ENCODE measurements around the gene PHF23. TPM values are rescaled to one million over a fixed set of nuclear protein-coding genes. Genes with fewer than 3 reads are reported as not detected.

Gene PHF23
- total RNA-seq, 1 experiment from 2014 or later = 45.8 TPM

GRCh38 chr17:7207120-7208001 is 31.9 kb downstream of the PHF23 start:
- peak overlapping the region; percentile 29; the same call in 1 of the 2 replicates for H3K27ac Mint-ChIP-seq
- ChIA-PET POLR2A (interaction anchor here (0.6 to 1.4 kb wide), 4 partner anchors 13 to 280 kb away, joined by 3 to 8 read pairs (median 4); partner anchors contain the start of genes ACADVL and DLG4), CTCF (interaction anchor here (0.7 to 3.1 kb wide), 10 partner anchors 11 to 161 kb away, joined by 3 to 24 read pairs (median 5); partner anchors contain the start of genes ACADVL and DLG4)
- peaks cover 11% of the 10 kb centered on the region for H3K36me3 Mint-ChIP-seq
- DNase-seq (ENCODE audit: low spot score) (no peak), ATAC-seq (no peak)
- no peaks in the 10 kb centered on the region for H3K9me3 Mint-ChIP-seq
- no peaks in the 10 kb centered on the region for H3K27me3 Mint-ChIP-seq (ENCODE audit: low read depth)
- peaks cover 55% of the 10 kb centered on the region for H3K4me1 Mint-ChIP-seq
- TF ChIP-seq ATF1 (CRISPR knock-in tag; IDR thresholded peaks at IDR 0.05) (no peak), ZNF423 (CRISPR knock-in tag; IDR thresholded peaks at IDR 0.05) (no peak), NFYB (CRISPR knock-in tag; conservative IDR thresholded peaks at IDR 0.05; ENCODE audit: low read depth) (no peak), MLX (CRISPR knock-in tag; IDR thresholded peaks at IDR 0.05) (no peak), ZBTB21 (CRISPR knock-in tag; IDR thresholded peaks at IDR 0.05; ENCODE audit: borderline replicate concordance) (no peak), HMGA2 (CRISPR knock-in tag; IDR thresholded peaks at IDR 0.05) (no peak), HMGXB4 (CRISPR knock-in tag; IDR thresholded peaks at IDR 0.05) (no peak), SP1 (CRISPR knock-in tag; conservative IDR thresholded peaks at IDR 0.05) (no peak), ZNF416 (CRISPR knock-in tag; IDR thresholded peaks at IDR 0.05) (no peak), ZNF219 (CRISPR knock-in tag; IDR thresholded peaks at IDR 0.05; ENCODE audit: borderline replicate concordance) (no peak), NFATC4 (CRISPR knock-in tag; IDR thresholded peaks at IDR 0.05) (no peak), ETV6 (CRISPR knock-in tag; IDR thresholded peaks at IDR 0.05) (no peak), JUN (CRISPR knock-in tag; IDR thresholded peaks at IDR 0.05) (no peak), NR3C1 (CRISPR knock-in tag; conservative IDR thresholded peaks at IDR 0.05; ENCODE audit: low read depth) (no peak), ZNF425 (CRISPR knock-in tag; conservative IDR thresholded peaks at IDR 0.05) (no peak), ZNF317 (CRISPR knock-in tag; IDR thresholded peaks at IDR 0.05; ENCODE audit: borderline replicate concordance, low read depth) (no peak), TEAD1 (CRISPR knock-in tag; IDR thresholded peaks at IDR 0.05) (no peak)
- TF ChIP-seq, protein P1, sequence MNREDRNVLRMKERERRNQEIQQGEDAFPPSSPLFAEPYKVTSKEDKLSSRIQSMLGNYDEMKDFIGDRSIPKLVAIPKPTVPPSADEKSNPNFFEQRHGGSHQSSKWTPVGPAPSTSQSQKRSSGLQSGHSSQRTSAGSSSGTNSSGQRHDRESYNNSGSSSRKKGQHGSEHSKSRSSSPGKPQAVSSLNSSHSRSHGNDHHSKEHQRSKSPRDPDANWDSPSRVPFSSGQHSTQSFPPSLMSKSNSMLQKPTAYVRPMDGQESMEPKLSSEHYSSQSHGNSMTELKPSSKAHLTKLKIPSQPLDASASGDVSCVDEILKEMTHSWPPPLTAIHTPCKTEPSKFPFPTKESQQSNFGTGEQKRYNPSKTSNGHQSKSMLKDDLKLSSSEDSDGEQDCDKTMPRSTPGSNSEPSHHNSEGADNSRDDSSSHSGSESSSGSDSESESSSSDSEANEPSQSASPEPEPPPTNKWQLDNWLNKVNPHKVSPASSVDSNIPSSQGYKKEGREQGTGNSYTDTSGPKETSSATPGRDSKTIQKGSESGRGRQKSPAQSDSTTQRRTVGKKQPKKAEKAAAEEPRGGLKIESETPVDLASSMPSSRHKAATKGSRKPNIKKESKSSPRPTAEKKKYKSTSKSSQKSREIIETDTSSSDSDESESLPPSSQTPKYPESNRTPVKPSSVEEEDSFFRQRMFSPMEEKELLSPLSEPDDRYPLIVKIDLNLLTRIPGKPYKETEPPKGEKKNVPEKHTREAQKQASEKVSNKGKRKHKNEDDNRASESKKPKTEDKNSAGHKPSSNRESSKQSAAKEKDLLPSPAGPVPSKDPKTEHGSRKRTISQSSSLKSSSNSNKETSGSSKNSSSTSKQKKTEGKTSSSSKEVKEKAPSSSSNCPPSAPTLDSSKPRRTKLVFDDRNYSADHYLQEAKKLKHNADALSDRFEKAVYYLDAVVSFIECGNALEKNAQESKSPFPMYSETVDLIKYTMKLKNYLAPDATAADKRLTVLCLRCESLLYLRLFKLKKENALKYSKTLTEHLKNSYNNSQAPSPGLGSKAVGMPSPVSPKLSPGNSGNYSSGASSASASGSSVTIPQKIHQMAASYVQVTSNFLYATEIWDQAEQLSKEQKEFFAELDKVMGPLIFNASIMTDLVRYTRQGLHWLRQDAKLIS (CRISPR knock-in tag; IDR thresholded peaks at IDR 0.05; ENCODE audit: borderline replicate concordance) = no peak
- TF ChIP-seq, protein P2, sequence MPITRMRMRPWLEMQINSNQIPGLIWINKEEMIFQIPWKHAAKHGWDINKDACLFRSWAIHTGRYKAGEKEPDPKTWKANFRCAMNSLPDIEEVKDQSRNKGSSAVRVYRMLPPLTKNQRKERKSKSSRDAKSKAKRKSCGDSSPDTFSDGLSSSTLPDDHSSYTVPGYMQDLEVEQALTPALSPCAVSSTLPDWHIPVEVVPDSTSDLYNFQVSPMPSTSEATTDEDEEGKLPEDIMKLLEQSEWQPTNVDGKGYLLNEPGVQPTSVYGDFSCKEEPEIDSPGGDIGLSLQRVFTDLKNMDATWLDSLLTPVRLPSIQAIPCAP (CRISPR knock-in tag; IDR thresholded peaks at IDR 0.05) = no peak
- TF ChIP-seq, protein P3, sequence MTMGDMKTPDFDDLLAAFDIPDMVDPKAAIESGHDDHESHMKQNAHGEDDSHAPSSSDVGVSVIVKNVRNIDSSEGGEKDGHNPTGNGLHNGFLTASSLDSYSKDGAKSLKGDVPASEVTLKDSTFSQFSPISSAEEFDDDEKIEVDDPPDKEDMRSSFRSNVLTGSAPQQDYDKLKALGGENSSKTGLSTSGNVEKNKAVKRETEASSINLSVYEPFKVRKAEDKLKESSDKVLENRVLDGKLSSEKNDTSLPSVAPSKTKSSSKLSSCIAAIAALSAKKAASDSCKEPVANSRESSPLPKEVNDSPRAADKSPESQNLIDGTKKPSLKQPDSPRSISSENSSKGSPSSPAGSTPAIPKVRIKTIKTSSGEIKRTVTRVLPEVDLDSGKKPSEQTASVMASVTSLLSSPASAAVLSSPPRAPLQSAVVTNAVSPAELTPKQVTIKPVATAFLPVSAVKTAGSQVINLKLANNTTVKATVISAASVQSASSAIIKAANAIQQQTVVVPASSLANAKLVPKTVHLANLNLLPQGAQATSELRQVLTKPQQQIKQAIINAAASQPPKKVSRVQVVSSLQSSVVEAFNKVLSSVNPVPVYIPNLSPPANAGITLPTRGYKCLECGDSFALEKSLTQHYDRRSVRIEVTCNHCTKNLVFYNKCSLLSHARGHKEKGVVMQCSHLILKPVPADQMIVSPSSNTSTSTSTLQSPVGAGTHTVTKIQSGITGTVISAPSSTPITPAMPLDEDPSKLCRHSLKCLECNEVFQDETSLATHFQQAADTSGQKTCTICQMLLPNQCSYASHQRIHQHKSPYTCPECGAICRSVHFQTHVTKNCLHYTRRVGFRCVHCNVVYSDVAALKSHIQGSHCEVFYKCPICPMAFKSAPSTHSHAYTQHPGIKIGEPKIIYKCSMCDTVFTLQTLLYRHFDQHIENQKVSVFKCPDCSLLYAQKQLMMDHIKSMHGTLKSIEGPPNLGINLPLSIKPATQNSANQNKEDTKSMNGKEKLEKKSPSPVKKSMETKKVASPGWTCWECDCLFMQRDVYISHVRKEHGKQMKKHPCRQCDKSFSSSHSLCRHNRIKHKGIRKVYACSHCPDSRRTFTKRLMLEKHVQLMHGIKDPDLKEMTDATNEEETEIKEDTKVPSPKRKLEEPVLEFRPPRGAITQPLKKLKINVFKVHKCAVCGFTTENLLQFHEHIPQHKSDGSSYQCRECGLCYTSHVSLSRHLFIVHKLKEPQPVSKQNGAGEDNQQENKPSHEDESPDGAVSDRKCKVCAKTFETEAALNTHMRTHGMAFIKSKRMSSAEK (CRISPR knock-in tag; IDR thresholded peaks at IDR 0.05; ENCODE audit: borderline replicate concordance) = no peak
- H3K4me3 Mint-ChIP-seq = peak overlapping the region; percentile 59
